Measurements from ENCODE around the gene NDFIP1. TPM values are rescaled to one million over a fixed set of nuclear protein-coding genes. Genes with fewer than 3 reads are reported as not detected.

Gene NDFIP1
- total RNA-seq, 1 experiment from 2014 or later, result 26.6 TPM

GRCh38 chr5:142109331-142110045 is 909 bp downstream of the NDFIP1 start:
- peak overlapping the region; percentile 55 for H4K5ac ChIP-seq (ENCODE audit: insufficient read length, low read depth, low read length)
- Mint-ChIP-seq H3K4me3 (peak overlapping the region; percentile 79 to 92), H3K36me3 (ENCODE audit: insufficient read depth in 1 of 3, low read depth in 3 of 3) (peaks cover 4 to 12% (median 9%) of the 10 kb centered on the region in 3 experiments; a peak in 5 of 7 replicates), H3K4me1 (peaks cover 25 to 29% of the 10 kb centered on the region in 2 experiments), H3K9me3 (peaks cover 0 to 2% of the 10 kb centered on the region in 2 experiments; a peak in 1 of 5 replicates), H3K27ac (peak overlapping the region; percentile 23 to 72 (median 32); a peak in 6 of 7 replicates), H3K27me3 (ENCODE audit: low read depth) (peaks cover 25% of the 10 kb centered on the region)
- H3K27me3 ChIP-seq (ENCODE audit: insufficient read depth, low read length), result no peaks in the 10 kb centered on the region
- peak overlapping the region; percentile 88 for H3K9ac ChIP-seq (ENCODE audit: extremely low read depth, insufficient read length, low read length)
- peak overlapping the region; percentile 52 for H2BK120ac ChIP-seq (ENCODE audit: low read depth, low read length, poor library complexity, severe bottlenecking)
- H3K4me1 ChIP-seq (ENCODE audit: insufficient read depth, low read length), result no peaks in the 10 kb centered on the region; the same call in 1 of the 2 replicates
- TF ChIP-seq CTCF (conservative IDR thresholded peaks at IDR 0.05), result no peak
- peak overlapping the region; percentile 97 for H3K4me2 ChIP-seq (ENCODE audit: insufficient read depth, insufficient read length, low read length)
- no peak overlapping the region for H3K56ac ChIP-seq (ENCODE audit: insufficient read length, low read depth, low read length)
- H3K9me3 ChIP-seq (ENCODE audit: control insufficient read depth, low read depth, low read length), result no peaks in the 10 kb centered on the region
- H3K23ac ChIP-seq (ENCODE audit: insufficient read length, low read depth, low read length), result no peak overlapping the region
- H3K18ac ChIP-seq (ENCODE audit: insufficient read length, low read depth, low read length), result no peak overlapping the region
- H2AK5ac ChIP-seq (ENCODE audit: insufficient read length, low read length), result no peak overlapping the region
- no peak for DNase-seq
- no peak overlapping the region for H2BK15ac ChIP-seq (ENCODE audit: low read depth, low read length)
- no peak overlapping the region for H4K8ac ChIP-seq (replicated peaks; ENCODE audit: insufficient read length, low read depth, low read length)
- no peak overlapping the region for H2BK20ac ChIP-seq (ENCODE audit: low read depth, low read length, poor library complexity, severe bottlenecking)
- WGBS (ENCODE audit: extremely low coverage, insufficient read length, low lambda C conversion rate), result no CpG with 5 or more reads among the region's 21 CpGs
- H2AFZ ChIP-seq (ENCODE audit: low read length), result peak overlapping the region; percentile 27
- no peak overlapping the region for H2BK12ac ChIP-seq (ENCODE audit: insufficient read length, low read depth, low read length)
- H3K4ac ChIP-seq (ENCODE audit: low read depth, low read length), result no peak overlapping the region
- H3K14ac ChIP-seq (ENCODE audit: insufficient read depth, low read length), result peak overlapping the region; percentile 99
- no peaks in the 10 kb centered on the region for H3K79me1 ChIP-seq (ENCODE audit: insufficient read depth, low read depth, low read length, poor library complexity, severe bottlenecking)
- peaks cover 8% of the 10 kb centered on the region; the same call in 1 of the 2 replicates for H3K79me2 ChIP-seq (ENCODE audit: insufficient read depth, low read length)
- peaks cover 10% of the 10 kb centered on the region for H3K23me2 ChIP-seq (ENCODE audit: insufficient read length, low read depth, low read length, poor library complexity, severe bottlenecking)
- H3K27ac ChIP-seq (ENCODE audit: insufficient read length, low read depth, low read length), result no peak overlapping the region
- no peaks in the 10 kb centered on the region for H4K20me1 ChIP-seq (ENCODE audit: control insufficient read depth, insufficient read depth, insufficient read length)
- H3T11ph ChIP-seq (ENCODE audit: low read length), result no peak overlapping the region
- no peak overlapping the region for H2BK5ac ChIP-seq (ENCODE audit: insufficient read length, low read length)
- no peak overlapping the region for H4K91ac ChIP-seq (ENCODE audit: insufficient read length, low read depth, low read length)

All from H9 (cell line).